Loucy (cell line): ENCODE measurements around the gene SLC2A11.

Source experiments
- H2AFZ ChIP-seq: fragments of 200-600 bp; sonication (generic); 2 replicates; pipeline ENCODE4 v1.6.0; 2016; ENCODE audit warnings: antibody characterized with exemption, mild to moderate bottlenecking, low read length, moderate library complexity
- H3F3A ChIP-seq: fragments of 200-600 bp; 2 replicates; pipeline ENCODE4 v1.6.0; 2016; ENCODE audit warnings: antibody characterized with exemption, low read depth, mild to moderate bottlenecking
- H3K27me3 ChIP-seq: fragments of 200-600 bp; sonication (generic); 2 replicates; pipeline ENCODE4 v1.6.1; 2014; ENCODE audit warnings: low read length, mild to moderate bottlenecking; ENCODE audit not compliant: insufficient read depth, poor library complexity, severe bottlenecking
- H3K36me3 ChIP-seq: fragments of 200-600 bp; sonication (generic); 2 replicates; pipeline ENCODE4 v1.6.1; 2016; ENCODE audit warnings: low read length; ENCODE audit not compliant: insufficient read depth
- H3K4me1 ChIP-seq: fragments of 200-600 bp; sonication (generic); 2 replicates; pipeline ENCODE4 v1.5.1; 2014; ENCODE audit warnings: low read length, mild to moderate bottlenecking; ENCODE audit not compliant: insufficient read depth, poor library complexity, severe bottlenecking
- H3K4me2 ChIP-seq: fragments of 200-600 bp; sonication (generic); 2 replicates; pipeline ENCODE4 v1.6.0; 2014; ENCODE audit warnings: antibody characterized with exemption, low read length, low read depth, mild to moderate bottlenecking; ENCODE audit not compliant: poor library complexity, severe bottlenecking
- H3K4me3 ChIP-seq: fragments of 200-600 bp; sonication (generic); 2 replicates; pipeline ENCODE4 v1.5.1; 2014; ENCODE audit warnings: low read length, mild to moderate bottlenecking, mixed read lengths; ENCODE audit not compliant: poor library complexity, severe bottlenecking
- H3K79me2 ChIP-seq: fragments of 200-600 bp; sonication (generic); 2 replicates; pipeline ENCODE4 v1.6.1; 2014; ENCODE audit warnings: low read length; ENCODE audit not compliant: insufficient read depth
- H3K9ac ChIP-seq: fragments of 200-600 bp; sonication (generic); 2 replicates; pipeline ENCODE4 v1.6.0; 2014; ENCODE audit warnings: mild to moderate bottlenecking, low read depth, low read length, moderate library complexity; ENCODE audit not compliant: poor library complexity, severe bottlenecking
- H3K9me2 ChIP-seq: fragments of 200-600 bp; sonication (generic); replicated peaks from 2 replicates; pipeline ENCODE4 v1.6.1; 2016; ENCODE audit warnings: low read depth, low read length, mixed read lengths
- H3K9me3 ChIP-seq: fragments of 200-600 bp; sonication (generic); 2 replicates; pipeline ENCODE4 v1.6.1; 2014; ENCODE audit warnings: mild to moderate bottlenecking, antibody characterized with exemption, low read length, low read depth; ENCODE audit not compliant: insufficient read depth
- H4K20me1 ChIP-seq: fragments of 200-600 bp; sonication (generic); 2 replicates; pipeline ENCODE4 v1.6.0; 2014; ENCODE audit warnings: antibody characterized with exemption, low read length, mild to moderate bottlenecking; ENCODE audit not compliant: insufficient read depth, poor library complexity, severe bottlenecking
- CTCF ChIP-seq: fragments of 200-600 bp; sonication (generic); conservative IDR thresholded peaks from 2 replicates; pipeline ENCODE4 v1.5.1; 2014; ENCODE audit warnings: mild to moderate bottlenecking, antibody characterized with exemption, low read length
- EZH2phosphoT487 ChIP-seq: fragments of 200-600 bp; IDR thresholded peaks from 2 replicates; pipeline ENCODE4 v1.6.1; 2018; ENCODE audit warnings: antibody characterized with exemption, mild to moderate bottlenecking, moderate library complexity, borderline replicate concordance

SLC2A11 gene

GRCh38 chr22:23833017-23833751 is 24.5 kb upstream of the SLC2A11 start:
- Histone ChIP-seq H3K4me2 (no peak overlapping the region), H3K36me3 (peaks cover 81% of the 10 kb centered on the region; the same call in 1 of the 2 replicates), H3K27me3 (no peaks in the 10 kb centered on the region), H3K9me2 (no peaks in the 10 kb centered on the region), H3K9me3 (no peaks in the 10 kb centered on the region), H4K20me1 (peaks cover 6% of the 10 kb centered on the region), H3F3A (no peaks in the 10 kb centered on the region), H3K9ac (no peak overlapping the region), H3K4me3 (no peak overlapping the region), H2AFZ (no peak overlapping the region), H3K79me2 (peaks cover 22% of the 10 kb centered on the region; the same call in 1 of the 2 replicates), H3K4me1 (peaks cover 5% of the 10 kb centered on the region)
- TF ChIP-seq EZH2phosphoT487: no peak
- TF ChIP-seq CTCF: no peak

GRCh38 chr22:23833911-23834317 is 23.8 kb upstream of the SLC2A11 start:
- TF ChIP-seq EZH2phosphoT487 (no peak), CTCF (no peak)
- Histone ChIP-seq H3K4me1 (peaks cover 5% of the 10 kb centered on the region), H3K9me3 (no peaks in the 10 kb centered on the region), H2AFZ (no peak overlapping the region), H3K4me3 (no peak overlapping the region), H4K20me1 (peaks cover 6% of the 10 kb centered on the region), H3K36me3 (peaks cover 74% of the 10 kb centered on the region; the same call in 1 of the 2 replicates), H3K27me3 (no peaks in the 10 kb centered on the region), H3K9ac (no peak overlapping the region), H3K4me2 (no peak overlapping the region), H3K79me2 (peaks cover 23% of the 10 kb centered on the region; the same call in 1 of the 2 replicates), H3F3A (no peaks in the 10 kb centered on the region), H3K9me2 (no peaks in the 10 kb centered on the region)

- H3F3A ChIP-seq: no peaks in the 10 kb centered on the region
- H2AFZ ChIP-seq: no peak overlapping the region
- H3K4me3 ChIP-seq: no peak overlapping the region
- no peak for TF ChIP-seq EZH2phosphoT487
- TF ChIP-seq CTCF: no peak
- H3K27me3 ChIP-seq: no peaks in the 10 kb centered on the region
- no peaks in the 10 kb centered on the region for H3K9me3 ChIP-seq
- H4K20me1 ChIP-seq: peaks cover 6% of the 10 kb centered on the region
- H3K4me2 ChIP-seq: no peak overlapping the region
- peaks cover 7% of the 10 kb centered on the region for H3K4me1 ChIP-seq
- no peaks in the 10 kb centered on the region for H3K9me2 ChIP-seq
- peaks cover 69% of the 10 kb centered on the region; the same call in 1 of the 2 replicates for H3K36me3 ChIP-seq
- peaks cover 23% of the 10 kb centered on the region; the same call in 1 of the 2 replicates for H3K79me2 ChIP-seq
- H3K9ac ChIP-seq: no peak overlapping the region
Measured at GRCh38 chr22:23834406-23834792, 23.3 kb upstream of the SLC2A11 start.
